ENCODE measurements around the gene ABTB2. TPM values are rescaled to one million over a fixed set of nuclear protein-coding genes. Genes with fewer than 3 reads are reported as not detected.
A peak's percentile ranks its signal among the peaks of the same experiment; 100 is the strongest.

The ABTB2 gene
- total and polyA plus RNA-seq, 2 donors (not counting 1 experiment from before 2014, with no cell fraction given): 1.0 to 5.8 TPM

DNA sequence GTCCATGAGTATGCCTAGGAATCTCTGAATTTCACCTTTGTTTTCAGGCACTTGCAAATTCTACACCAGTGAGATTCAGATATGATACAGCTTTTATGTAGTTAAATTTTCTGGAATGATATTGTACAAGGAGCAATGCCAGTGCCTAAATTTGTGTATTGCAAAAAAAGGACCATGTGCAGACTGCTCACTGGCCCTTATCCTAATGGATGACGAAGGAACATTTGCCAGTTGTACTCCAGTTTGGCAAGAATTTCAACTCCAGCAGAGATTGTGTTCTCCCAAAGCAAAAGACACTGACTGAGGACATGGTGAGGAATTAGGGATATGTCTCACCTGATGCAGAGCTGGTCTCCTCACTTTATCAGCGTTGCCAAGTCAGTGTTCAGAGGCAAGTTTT is 243.8 kb downstream of the ABTB2 start:
- Histone ChIP-seq H3K4me1 (ENCODE audit: control insufficient read depth, extremely low read depth, insufficient read depth, low read length) (no peaks in the 10 kb centered on the region), H3K9ac (ENCODE audit: insufficient read depth, low read length) (no peak overlapping the region), H2AFZ (ENCODE audit: low read length) (no peak overlapping the region), H3K4me2 (ENCODE audit: extremely low read depth, insufficient read depth, low read length) (no peak overlapping the region), H3K27me3 (ENCODE audit: control insufficient read depth, insufficient read depth, low read length) (no peaks in the 10 kb centered on the region), H3K9me3 (ENCODE audit: control insufficient read depth, insufficient read depth, low read depth, low read length) (no peaks in the 10 kb centered on the region), H3K36me3 (ENCODE audit: control insufficient read depth, insufficient read depth, low read length) (peaks cover 29% of the 10 kb centered on the region), H3K4me3 (replicated peaks in 1 of 4; ENCODE audit: control extremely low read depth in 1 of 4, insufficient read depth in 1 of 4, low read depth in 3 of 4, low read length in 4 of 4) (no peak overlapping the region), H3K27ac (ENCODE audit: insufficient read depth, low read length) (no peak overlapping the region), H3K79me2 (ENCODE audit: control insufficient read depth, insufficient read depth, low read length) (no peaks in the 10 kb centered on the region), H4K20me1 (ENCODE audit: control insufficient read depth, extremely low read depth, insufficient read depth, low read length) (no peaks in the 10 kb centered on the region)
- no peak for DNase-seq (ENCODE audit: low read depth in 2 of 2)
- TF ChIP-seq EZH2 (IDR thresholded peaks at IDR 0.05; ENCODE audit: low read length, missing control alignments): no peak
- TF ChIP-seq, protein P1, sequence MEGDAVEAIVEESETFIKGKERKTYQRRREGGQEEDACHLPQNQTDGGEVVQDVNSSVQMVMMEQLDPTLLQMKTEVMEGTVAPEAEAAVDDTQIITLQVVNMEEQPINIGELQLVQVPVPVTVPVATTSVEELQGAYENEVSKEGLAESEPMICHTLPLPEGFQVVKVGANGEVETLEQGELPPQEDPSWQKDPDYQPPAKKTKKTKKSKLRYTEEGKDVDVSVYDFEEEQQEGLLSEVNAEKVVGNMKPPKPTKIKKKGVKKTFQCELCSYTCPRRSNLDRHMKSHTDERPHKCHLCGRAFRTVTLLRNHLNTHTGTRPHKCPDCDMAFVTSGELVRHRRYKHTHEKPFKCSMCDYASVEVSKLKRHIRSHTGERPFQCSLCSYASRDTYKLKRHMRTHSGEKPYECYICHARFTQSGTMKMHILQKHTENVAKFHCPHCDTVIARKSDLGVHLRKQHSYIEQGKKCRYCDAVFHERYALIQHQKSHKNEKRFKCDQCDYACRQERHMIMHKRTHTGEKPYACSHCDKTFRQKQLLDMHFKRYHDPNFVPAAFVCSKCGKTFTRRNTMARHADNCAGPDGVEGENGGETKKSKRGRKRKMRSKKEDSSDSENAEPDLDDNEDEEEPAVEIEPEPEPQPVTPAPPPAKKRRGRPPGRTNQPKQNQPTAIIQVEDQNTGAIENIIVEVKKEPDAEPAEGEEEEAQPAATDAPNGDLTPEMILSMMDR (conservative IDR thresholded peaks at IDR 0.05 in 1 of 2, IDR thresholded peaks at IDR 0.05 in 1 of 2; ENCODE audit: low read depth in 1 of 2, low read length in 2 of 2): no peak

DNA sequence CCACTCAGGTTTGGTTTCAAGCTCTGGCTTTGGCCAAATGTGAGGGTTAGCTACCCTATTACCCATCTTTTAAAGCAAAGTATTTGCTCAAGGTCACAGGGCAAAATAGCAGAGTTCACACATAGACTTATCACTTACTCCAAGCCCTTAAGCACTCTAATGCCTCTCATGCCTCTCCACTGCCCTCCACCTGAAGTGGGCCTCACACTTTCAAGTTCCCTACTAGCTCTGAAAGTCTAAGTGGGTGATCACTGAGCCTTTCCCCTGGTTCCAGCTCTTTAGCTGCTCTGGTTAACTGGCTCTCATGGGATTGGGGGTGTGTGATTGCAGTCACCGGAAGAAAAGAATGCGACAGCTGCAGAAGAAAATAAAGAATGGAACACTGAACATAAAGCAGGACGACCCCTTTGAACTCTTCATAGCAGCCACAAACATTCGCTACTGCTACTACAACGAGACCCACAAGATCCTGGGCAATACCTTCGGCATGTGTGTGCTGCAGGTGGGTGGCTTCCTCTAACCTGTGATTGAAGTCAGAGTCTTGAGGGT is 246.0 kb downstream of the ABTB2 start:
- Histone ChIP-seq H2AFZ (ENCODE audit: low read length) (no peak overlapping the region), H4K20me1 (ENCODE audit: control insufficient read depth, extremely low read depth, insufficient read depth, low read length) (no peaks in the 10 kb centered on the region), H3K27ac (ENCODE audit: insufficient read depth, low read length) (no peak overlapping the region), H3K9ac (ENCODE audit: insufficient read depth, low read length) (no peak overlapping the region), H3K79me2 (ENCODE audit: control insufficient read depth, insufficient read depth, low read length) (peaks cover 16% of the 10 kb centered on the region), H3K9me3 (ENCODE audit: control insufficient read depth, insufficient read depth, low read depth, low read length) (no peaks in the 10 kb centered on the region), H3K4me3 (replicated peaks in 1 of 4; ENCODE audit: control extremely low read depth in 1 of 4, insufficient read depth in 1 of 4, low read depth in 3 of 4, low read length in 4 of 4) (no peak overlapping the region), H3K36me3 (ENCODE audit: control insufficient read depth, insufficient read depth, low read length) (peaks cover 21% of the 10 kb centered on the region), H3K4me1 (ENCODE audit: control insufficient read depth, extremely low read depth, insufficient read depth, low read length) (no peaks in the 10 kb centered on the region), H3K4me2 (ENCODE audit: extremely low read depth, insufficient read depth, low read length) (no peak overlapping the region), H3K27me3 (ENCODE audit: control insufficient read depth, insufficient read depth, low read length) (no peaks in the 10 kb centered on the region)
- DNase-seq (ENCODE audit: low read depth in 2 of 2): no peak
- no peak for TF ChIP-seq EZH2 (IDR thresholded peaks at IDR 0.05; ENCODE audit: low read length, missing control alignments)
- TF ChIP-seq, protein P1 (conservative IDR thresholded peaks at IDR 0.05 in 1 of 2, IDR thresholded peaks at IDR 0.05 in 1 of 2; ENCODE audit: low read depth in 1 of 2, low read length in 2 of 2): no peak

DNA sequence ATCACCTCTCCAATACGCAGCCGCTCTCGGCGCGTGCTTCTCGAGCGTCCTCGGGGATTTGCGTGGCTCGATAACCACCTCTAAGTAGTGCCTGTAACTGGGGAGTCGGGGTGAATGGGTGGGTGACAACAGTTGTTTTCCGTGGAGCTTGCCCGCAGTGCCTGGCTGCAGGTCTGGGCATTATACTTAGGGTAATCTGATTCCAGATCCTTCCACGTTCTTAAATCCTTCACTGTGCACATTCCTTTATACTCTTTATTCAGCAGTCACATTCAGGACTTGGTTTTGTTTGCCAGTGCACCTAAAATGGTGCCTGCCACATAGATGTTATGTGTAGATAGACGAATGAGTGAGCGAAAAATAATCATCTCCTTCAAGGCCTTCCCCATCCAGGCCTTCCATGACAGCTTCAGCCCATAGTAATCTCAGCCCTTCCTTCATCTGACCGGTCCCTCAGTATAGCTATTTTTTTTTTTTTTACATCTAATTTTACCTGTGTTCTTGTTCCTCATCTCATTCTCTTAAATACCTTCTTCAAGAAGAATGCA is 251.8 kb downstream of the ABTB2 start:
- Histone ChIP-seq H3K36me3 (ENCODE audit: control insufficient read depth, insufficient read depth, low read length) (peaks cover 5% of the 10 kb centered on the region), H3K4me2 (ENCODE audit: extremely low read depth, insufficient read depth, low read length) (peak overlapping the region; percentile 67), H3K4me3 (replicated peaks in 1 of 4; ENCODE audit: control extremely low read depth in 1 of 4, insufficient read depth in 1 of 4, low read depth in 3 of 4, low read length in 4 of 4) (peak overlapping the region; percentile 89 to 96 (median 96)), H3K79me2 (ENCODE audit: control insufficient read depth, insufficient read depth, low read length) (peaks cover 29% of the 10 kb centered on the region), H3K27ac (ENCODE audit: insufficient read depth, low read length) (peak overlapping the region; percentile 97), H3K9ac (ENCODE audit: insufficient read depth, low read length) (peak overlapping the region; percentile 93), H3K27me3 (ENCODE audit: control insufficient read depth, insufficient read depth, low read length) (no peaks in the 10 kb centered on the region), H2AFZ (ENCODE audit: low read length) (peak overlapping the region; percentile 80), H3K4me1 (ENCODE audit: control insufficient read depth, extremely low read depth, insufficient read depth, low read length) (no peaks in the 10 kb centered on the region), H4K20me1 (ENCODE audit: control insufficient read depth, extremely low read depth, insufficient read depth, low read length) (no peaks in the 10 kb centered on the region), H3K9me3 (ENCODE audit: control insufficient read depth, insufficient read depth, low read depth, low read length) (no peaks in the 10 kb centered on the region)
- DNase-seq (ENCODE audit: low read depth in 2 of 2): peak; percentile 23 to 34
- TF ChIP-seq, protein P1 (conservative IDR thresholded peaks at IDR 0.05 in 1 of 2, IDR thresholded peaks at IDR 0.05 in 1 of 2; ENCODE audit: low read depth in 1 of 2, low read length in 2 of 2): no peak
- TF ChIP-seq EZH2 (IDR thresholded peaks at IDR 0.05; ENCODE audit: low read length, missing control alignments): no peak
